HepG2 (cell line): Measurements from ENCODE around the gene IDUA. TPM values are rescaled to one million over a fixed set of nuclear protein-coding genes. Genes with fewer than 3 reads are reported as not detected.

ENCODE experiments used
- AHDC1 ChIP-seq: sonication (generic); formaldehyde crosslinking; IDR thresholded peaks from 2 replicates; pipeline ENCODE4 v1.5.1; 2020; ENCODE audit warnings: mild to moderate bottlenecking, missing genetic modification reagents, borderline replicate concordance
- ATF7-NPFF ChIP-seq: sonication (generic); formaldehyde crosslinking; IDR thresholded peaks from 2 replicates; pipeline ENCODE4 v1.8.1; 2023; ENCODE audit warnings: mild to moderate bottlenecking, low read depth, missing genetic modification reagents, moderate library complexity
- ATM ChIP-seq: fragments of 450-650 bp; IDR thresholded peaks from 2 replicates; pipeline ENCODE4 v1.7.1; 2017; ENCODE audit warnings: mild to moderate bottlenecking, borderline replicate concordance
- ERF ChIP-seq: IDR thresholded peaks from 2 replicates; pipeline ENCODE4 v1.6.1; 2018; ENCODE audit warnings: missing biosample characterization, missing genetic modification reagents
- HOXA5 ChIP-seq: sonication (generic); formaldehyde crosslinking; IDR thresholded peaks from 2 replicates; pipeline ENCODE4 v1.4.0; 2020; ENCODE audit warnings: missing genetic modification reagents
- MAF1 ChIP-seq: sonication (generic); formaldehyde crosslinking; IDR thresholded peaks from 2 replicates; pipeline ENCODE4 v1.5.0; 2020; ENCODE audit warnings: missing genetic modification reagents, borderline replicate concordance
- MIXL1 ChIP-seq: IDR thresholded peaks from 2 replicates; pipeline ENCODE4 v1.6.1; 2016
- PATZ1 ChIP-seq: sonication (generic); formaldehyde crosslinking; IDR thresholded peaks from 2 replicates; pipeline ENCODE4 v1.4.0; 2020; ENCODE audit warnings: missing genetic modification reagents
- SAP130 ChIP-seq: IDR thresholded peaks from 2 replicates; pipeline ENCODE4 v1.6.1; 2016; ENCODE audit warnings: low read depth
- SMYD3 ChIP-seq: sonication (generic); formaldehyde crosslinking; IDR thresholded peaks from 2 replicates; pipeline ENCODE4 v1.8.1; 2023; ENCODE audit warnings: mild to moderate bottlenecking, missing genetic modification reagents
- TEF ChIP-seq: sonication (generic); formaldehyde crosslinking; IDR thresholded peaks from 2 replicates; pipeline ENCODE4 v1.5.0; 2020; ENCODE audit warnings: missing genetic modification reagents
- UBTF ChIP-seq: sonication (generic); formaldehyde crosslinking; IDR thresholded peaks from 2 replicates; pipeline ENCODE4 v1.4.0; 2020; ENCODE audit warnings: mild to moderate bottlenecking, missing genetic modification reagents
- XRCC5 ChIP-seq: fragments of 200-400 bp; formaldehyde crosslinking; optimal IDR thresholded peaks from 2 replicates; pipeline ENCODE3; 2017; ENCODE audit warnings: mild to moderate bottlenecking, low read length
- ZFX ChIP-seq: sonication (generic); formaldehyde crosslinking; IDR thresholded peaks from 2 replicates; pipeline ENCODE4 v1.4.0; 2020; ENCODE audit warnings: mild to moderate bottlenecking, low read depth, missing genetic modification reagents, moderate library complexity
- ZNF317 ChIP-seq: sonication (generic); formaldehyde crosslinking; IDR thresholded peaks from 2 replicates; pipeline ENCODE4 v1.5.0; 2020; ENCODE audit warnings: mild to moderate bottlenecking, missing genetic modification reagents
- ZNF572 ChIP-seq: sonication (generic); formaldehyde crosslinking; IDR thresholded peaks from 2 replicates; pipeline ENCODE4 v1.5.1; 2020; ENCODE audit warnings: mild to moderate bottlenecking, missing genetic modification reagents
- ZNF644 ChIP-seq: IDR thresholded peaks from 2 replicates; pipeline ENCODE4 v1.6.1; 2016; ENCODE audit warnings: low read depth
- ZNF652 ChIP-seq: IDR thresholded peaks from 2 replicates; pipeline ENCODE4 v1.6.1; 2016; ENCODE audit warnings: low read depth, borderline replicate concordance
- ZNF75D ChIP-seq: sonication (generic); formaldehyde crosslinking; IDR thresholded peaks from 2 replicates; pipeline ENCODE4 v1.8.1; 2023; ENCODE audit warnings: missing genetic modification reagents, mild to moderate bottlenecking, borderline replicate concordance
- polyA plus RNA-seq, 8 experiments: library from polyadenylated mRNA; depleted of rRNA in 3 of 8; stranded (reverse) in 7 of 8; unstranded in 1 of 8; fragments of >200 nt; fragmentation: Illumina TruSeq in 4 of 8; extraction: Trizol in 4 of 8; gene quantifications; 2 replicates each; pipeline versions ENCODE4 v1.2.1 to v1.2.3, GENCODE V29; 2011 to 2016; ENCODE audit warnings: low read depth in 4 of 8, missing spikeins in 1 of 8, mixed read lengths in 1 of 8; ENCODE audit not compliant: insufficient read depth in 1 of 8
- total RNA-seq, 5 experiments: library from RNA; depleted of rRNA; stranded (reverse); fragments of >200 nt; fragmentation: Illumina TruSeq; extraction: Trizol; gene quantifications; 2 replicates each; pipeline ENCODE4 v1.2.3, GENCODE V29; 2016; ENCODE audit warnings: low read depth in 1 of 5

IDUA gene
- total and polyA plus RNA-seq, 2 of the 13 experiments (the other 11 are each of a cell fraction or from before 2014, with no cell fraction given), result 0.77 to 1.0 TPM

- peak; percentile 73 for TF ChIP-seq PATZ1 (CRISPR knock-in tag)
- TF ChIP-seq TEF (CRISPR knock-in tag), result no peak
- TF ChIP-seq SMYD3 (CRISPR knock-in tag), result no peak
- peak; percentile 70 for TF ChIP-seq ZFX
- TF ChIP-seq SAP130 (CRISPR knock-in tag), result peak; percentile 45
- no peak for TF ChIP-seq ZNF652 (CRISPR knock-in tag)
- TF ChIP-seq ZNF644, result no peak
- peak; percentile 90 for TF ChIP-seq UBTF (CRISPR knock-in tag)
- TF ChIP-seq MIXL1 (CRISPR knock-in tag), result no peak
- no peak for TF ChIP-seq ZNF317
- TF ChIP-seq ATF7-NPFF (CRISPR knock-in tag), result 0 out of 2 replicates have a peak, but pooled peaks have one; percentile 26
- TF ChIP-seq ZNF572 (CRISPR knock-in tag), result no peak
- 0 out of 2 replicates have a peak, but pooled peaks have one; percentile 18 for TF ChIP-seq ERF (CRISPR knock-in tag)
- TF ChIP-seq HOXA5 (CRISPR knock-in tag), result no peak
- no peak for TF ChIP-seq MAF1 (CRISPR knock-in tag)
- peak; percentile 69 for TF ChIP-seq XRCC5
- no peak for TF ChIP-seq ATM
- TF ChIP-seq AHDC1 (CRISPR knock-in tag), result no peak
- no peak for TF ChIP-seq ZNF75D (CRISPR knock-in tag)
Observed at GRCh38 chr4:1035510-1035909, 48.7 kb downstream of the IDUA start (continued).
